Transverse colon (tissue), 4 donors: ENCODE measurements around the gene DNAH2. TPM values are rescaled to one million over a fixed set of nuclear protein-coding genes. Genes with fewer than 3 reads are reported as not detected.

Experiments used
- DNase-seq: peaks from one replicate; pipeline ENCODE4 v3.0.0-alpha.2; 2019
- H3K27ac ChIP-seq, 4 donors: fragments of 200-600 bp; sonication (generic); 2 replicates each; pipeline ENCODE4 v1.5.1; 2016 to 2018; ENCODE audit warnings: inconsistent platforms in 4 of 4
- H3K27me3 ChIP-seq: fragments of 200-600 bp; sonication (generic); 2 replicates; pipeline ENCODE4 v1.5.1; 2017; ENCODE audit warnings: inconsistent platforms
- H3K36me3 ChIP-seq, 4 donors: fragments of 200-600 bp; sonication (generic); 2 replicates each; pipeline ENCODE4 v1.5.1; 2017 to 2019; ENCODE audit warnings: inconsistent platforms in 4 of 4
- H3K4me1 ChIP-seq, 4 donors: fragments of 200-600 bp; sonication (generic); 2 replicates each; pipeline ENCODE4 v1.5.1; 2017 to 2020; ENCODE audit warnings: inconsistent platforms in 4 of 4
- H3K4me3 ChIP-seq, 4 donors: fragments of 200-600 bp; sonication (generic); 1 replicate in 1 of 4; 2 replicates in 3 of 4; pipeline versions ENCODE4 v1.5.1 to v1.6.1; 2017 to 2019; ENCODE audit warnings: inconsistent platforms in 4 of 4
- H3K9me3 ChIP-seq, 2 donors: fragments of 200-600 bp; sonication (generic); 2 replicates each; pipeline ENCODE4 v1.5.1; 2017 to 2019; ENCODE audit warnings: inconsistent platforms in 2 of 2
- EP300 ChIP-seq: sonication (generic); formaldehyde crosslinking; IDR thresholded peaks from one replicate; pipeline ENCODE4 v1.6.1; 2017; ENCODE audit warnings: antibody characterized with exemption, low read depth
- POLR2A ChIP-seq: fragments of 450-650 bp; IDR thresholded peaks from one replicate; pipeline ENCODE4 v1.6.1; 2016; ENCODE audit warnings: antibody characterized with exemption, mild to moderate bottlenecking, moderate library complexity
- POLR2AphosphoS5 ChIP-seq, 3 donors: sonication (generic); formaldehyde crosslinking; IDR thresholded peaks; one replicate each; pipeline ENCODE4 v1.6.1; 2016; ENCODE audit warnings: antibody characterized with exemption in 3 of 3
- WGBS, 2 donors: methylation state at CpG; one replicate each; pipeline ENCODE4 v1.1.5; 2018; ENCODE audit warnings: low coverage in 1 of 2; 5-methylcytosine and 5-hydroxymethylcytosine counted together
- in situ Hi-C, 4 donors: fragments of 200-750 bp; cut with MboI; loops; one replicate each; pipeline versions ENCODE4 v1.15.0 to v1.15.1; 2017; ENCODE audit warnings: low sequenced_read_pairs in 3 of 4, low pct_ligation_motif_present in 1 of 4, low pct_unique_long_range_greater_than_20kb in 1 of 4
- intact Hi-C: fragments of 100-400 bp; cut with DNase I; formaldehyde crosslinking; loops from one replicate; pipeline ENCODE4 v1.15.1; 2023; ENCODE audit warnings: low total_unique reads
- total RNA-seq, 4 donors: library from RNA; depleted of rRNA; stranded (reverse); fragments of >200 nt; gene quantifications; one replicate each; pipeline ENCODE4 v1.1.0, GENCODE V29; 2016
- TF ChIP-seq, protein P1 (sequence below), 5 experiments: fragments of 200-600 bp in 3 of 5; fragments of 450-650 bp in 2 of 5; sonication (generic) in 3 of 5; IDR thresholded peaks; 1 replicate in 2 of 5; 2 replicates in 3 of 5; pipeline ENCODE4 v1.5.1; 2016 to 2017; ENCODE audit warnings: antibody characterized with exemption in 5 of 5, inconsistent platforms in 3 of 5, mild to moderate bottlenecking in 2 of 5, moderate library complexity in 1 of 5

DNAH2 gene
- total RNA-seq, 4 donors from 2014 or later, result under 0.01 to 0.55 (median 0.18) TPM

DNA sequence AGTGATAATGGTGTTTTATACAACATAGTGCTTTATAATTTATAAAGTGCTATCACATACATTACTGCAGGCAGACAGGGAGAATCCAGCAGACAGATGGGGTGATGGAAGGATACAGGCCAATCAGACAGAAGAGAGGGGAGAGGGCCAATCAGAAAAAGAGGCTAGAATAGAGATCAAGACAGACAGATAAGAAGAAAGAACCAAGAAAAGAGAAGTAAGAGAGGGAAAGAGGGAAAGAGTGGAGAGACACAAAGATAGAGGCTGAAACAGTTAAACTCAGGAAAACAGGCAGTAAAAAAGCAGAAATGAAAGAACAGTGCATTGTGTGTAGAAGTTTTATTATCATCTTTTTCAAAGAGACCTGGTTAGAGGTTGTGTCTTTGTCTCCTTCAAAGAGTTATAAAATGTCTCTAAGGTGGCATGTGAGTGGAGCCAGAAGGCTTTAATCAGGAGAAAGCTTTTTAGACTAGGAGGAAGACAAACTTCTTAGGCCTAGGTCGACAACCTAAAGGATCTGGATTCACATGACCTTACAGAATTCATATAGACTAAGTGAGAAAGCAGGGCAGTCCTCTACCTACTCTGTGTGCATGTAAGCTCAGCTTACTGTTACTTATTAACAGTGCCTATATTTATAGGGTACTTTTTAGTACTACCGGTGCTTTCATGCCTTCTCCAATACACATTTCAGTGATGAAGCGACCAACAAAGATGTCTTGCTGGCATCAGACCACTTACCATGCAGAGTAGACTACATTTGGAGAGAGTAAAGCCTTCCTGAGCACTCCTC lies 162.7 kb downstream of the DNAH2 start:
- Histone ChIP-seq H3K4me1 (peaks cover 8 to 51% (median 30%) of the 10 kb centered on the region in 4 donors), H3K4me3 (no peak overlapping the region), H3K36me3 (peaks cover 0 to 11% (median 0%) of the 10 kb centered on the region in 4 donors), H3K27ac (peak overlapping the region in 1 of 4 donors; percentile 95), H3K9me3 (no peaks in the 10 kb centered on the region), H3K27me3 (no peaks in the 10 kb centered on the region)
- TF ChIP-seq POLR2AphosphoS5 (IDR thresholded peaks at IDR 0.05) (no peak), EP300 (no peak), POLR2A (no peak)
- TF ChIP-seq, protein P1, sequence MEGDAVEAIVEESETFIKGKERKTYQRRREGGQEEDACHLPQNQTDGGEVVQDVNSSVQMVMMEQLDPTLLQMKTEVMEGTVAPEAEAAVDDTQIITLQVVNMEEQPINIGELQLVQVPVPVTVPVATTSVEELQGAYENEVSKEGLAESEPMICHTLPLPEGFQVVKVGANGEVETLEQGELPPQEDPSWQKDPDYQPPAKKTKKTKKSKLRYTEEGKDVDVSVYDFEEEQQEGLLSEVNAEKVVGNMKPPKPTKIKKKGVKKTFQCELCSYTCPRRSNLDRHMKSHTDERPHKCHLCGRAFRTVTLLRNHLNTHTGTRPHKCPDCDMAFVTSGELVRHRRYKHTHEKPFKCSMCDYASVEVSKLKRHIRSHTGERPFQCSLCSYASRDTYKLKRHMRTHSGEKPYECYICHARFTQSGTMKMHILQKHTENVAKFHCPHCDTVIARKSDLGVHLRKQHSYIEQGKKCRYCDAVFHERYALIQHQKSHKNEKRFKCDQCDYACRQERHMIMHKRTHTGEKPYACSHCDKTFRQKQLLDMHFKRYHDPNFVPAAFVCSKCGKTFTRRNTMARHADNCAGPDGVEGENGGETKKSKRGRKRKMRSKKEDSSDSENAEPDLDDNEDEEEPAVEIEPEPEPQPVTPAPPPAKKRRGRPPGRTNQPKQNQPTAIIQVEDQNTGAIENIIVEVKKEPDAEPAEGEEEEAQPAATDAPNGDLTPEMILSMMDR (IDR thresholded peaks at IDR 0.05), result no peak
- intact Hi-C loops (no loop called here), in situ Hi-C loops (no loop called here)
- WGBS, 2 donors, result 46 to 47% methylated on average over 3 of the region's 3 CpGs
- DNase-seq, result no peak

DNA sequence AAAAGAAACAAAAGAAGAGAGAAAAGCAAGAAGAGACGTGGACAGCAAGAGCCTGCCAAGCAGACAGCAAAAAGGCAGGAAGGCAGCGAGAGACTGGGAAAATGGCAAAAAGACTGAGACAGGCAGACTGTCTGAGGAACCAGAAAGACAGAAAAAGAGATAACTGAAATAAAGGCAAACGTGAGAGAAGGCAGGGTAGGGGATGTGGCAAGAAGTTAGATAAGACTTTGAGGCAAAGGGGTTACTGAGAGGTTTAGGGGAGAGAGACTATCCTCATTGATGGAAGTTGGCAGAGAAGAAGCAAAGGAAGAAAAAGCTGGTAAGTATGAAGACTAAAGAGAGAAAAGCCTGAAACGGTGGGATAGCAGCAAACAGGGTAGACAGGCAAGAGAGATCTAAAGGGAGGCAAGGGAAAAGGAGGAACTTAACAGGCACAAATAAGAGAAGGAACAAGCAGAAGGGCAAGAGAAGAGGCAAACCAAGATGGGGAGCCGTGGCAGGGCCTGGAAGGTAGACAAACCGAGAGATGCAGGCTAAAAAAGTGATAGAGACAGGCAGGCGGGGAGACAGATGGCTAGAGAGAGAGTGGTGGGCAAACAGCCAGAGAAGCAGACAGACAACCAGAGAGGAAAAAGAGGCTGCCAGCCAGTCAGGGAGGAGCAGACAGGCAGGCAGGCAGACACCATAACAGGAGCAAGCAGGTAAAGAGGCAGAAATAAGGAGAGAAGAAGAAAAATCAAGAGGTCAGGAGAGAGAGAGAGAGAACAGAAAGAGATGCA lies 163.9 kb downstream of the DNAH2 start:
- no peak for TF ChIP-seq EP300
- TF ChIP-seq, protein P1 (IDR thresholded peaks at IDR 0.05), result no peak
- no peak for TF ChIP-seq POLR2A
- TF ChIP-seq POLR2AphosphoS5 (IDR thresholded peaks at IDR 0.05), result no peak
- Histone ChIP-seq H3K27ac (peak overlapping the region; percentile 93 to 99 (median 96)), H3K4me1 (peaks cover 9 to 59% (median 38%) of the 10 kb centered on the region in 4 donors), H3K27me3 (no peaks in the 10 kb centered on the region), H3K4me3 (no peak overlapping the region), H3K9me3 (no peaks in the 10 kb centered on the region), H3K36me3 (peaks cover 0 to 11% (median 0%) of the 10 kb centered on the region in 4 donors)
- in situ Hi-C loops, result no loop called here
- DNase-seq, result no peak
- WGBS, 2 donors, result 44 to 48% methylated on average over 7 of the region's 7 CpGs
- intact Hi-C loops, result no loop called here

DNA sequence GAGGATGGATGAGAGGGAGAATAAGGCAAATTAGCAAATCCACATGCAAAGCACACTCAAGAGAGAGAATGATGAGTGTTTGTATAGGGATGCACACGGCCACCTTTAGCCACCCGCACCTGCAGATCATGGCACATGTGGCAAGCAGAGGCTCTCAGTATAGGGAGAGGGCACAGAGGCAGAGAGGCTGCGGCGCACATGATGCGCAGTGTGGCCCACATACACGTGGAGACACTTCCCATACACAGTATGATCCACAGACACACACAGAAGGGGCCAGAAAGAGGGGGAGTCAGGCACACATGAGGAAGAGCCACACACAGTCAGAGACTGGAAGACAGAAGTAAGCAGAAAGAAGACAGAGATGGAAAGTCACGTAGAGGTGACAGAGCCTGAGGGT lies 164.5 kb downstream of the DNAH2 start:
- no peaks in the 10 kb centered on the region for H3K27me3 ChIP-seq
- H3K27ac ChIP-seq, result peak overlapping the region; percentile 93 to 99 (median 96)
- no peaks in the 10 kb centered on the region for H3K9me3 ChIP-seq
- H3K4me1 ChIP-seq, result peaks cover 15 to 65% (median 44%) of the 10 kb centered on the region in 4 donors
- H3K4me3 ChIP-seq, result no peak overlapping the region
- DNase-seq, result no peak
- in situ Hi-C loops, result no loop called here
- H3K36me3 ChIP-seq, result peaks cover 0 to 11% (median 0%) of the 10 kb centered on the region in 4 donors
- 64 to 73% methylated on average over 6 to 7 of the region's 7 CpGs for WGBS, 2 donors
- intact Hi-C loops, result no loop called here
- TF ChIP-seq, protein P1 (IDR thresholded peaks at IDR 0.05), result no peak
- TF ChIP-seq POLR2A (no peak), POLR2AphosphoS5 (IDR thresholded peaks at IDR 0.05) (no peak), EP300 (no peak)

DNA sequence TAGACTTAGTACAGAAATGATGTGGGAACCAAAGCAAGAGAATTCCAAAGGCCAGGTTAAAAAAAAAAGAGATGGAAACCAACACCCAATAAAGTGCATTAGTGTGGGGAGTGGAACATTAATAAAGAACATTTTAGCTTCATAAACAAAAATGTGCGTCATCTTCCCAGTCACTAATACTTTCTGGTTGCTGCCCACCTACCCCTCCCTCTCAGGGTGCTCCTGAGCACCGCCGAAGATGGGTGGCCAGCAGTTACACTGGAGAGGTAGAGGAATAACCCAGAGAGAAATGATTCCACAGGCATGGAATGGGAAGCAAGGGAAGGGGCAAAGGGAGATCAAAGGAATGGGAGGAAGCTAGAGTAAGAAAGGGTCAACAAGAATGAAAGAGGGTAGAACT lies 165.1 kb downstream of the DNAH2 start:
- H3K4me1 ChIP-seq, result peaks cover 15 to 69% (median 47%) of the 10 kb centered on the region in 4 donors
- H3K27me3 ChIP-seq, result no peaks in the 10 kb centered on the region
- H3K4me3 ChIP-seq, result no peak overlapping the region
- no peak for DNase-seq
- intact Hi-C loops (no loop called here), in situ Hi-C loops (no loop called here)
- H3K36me3 ChIP-seq, result peaks cover 0 to 11% (median 0%) of the 10 kb centered on the region in 4 donors
- 64 to 74% methylated on average over 3 of the region's 3 CpGs for WGBS, 2 donors
- peak overlapping the region; percentile 93 to 99 (median 96) for H3K27ac ChIP-seq
- TF ChIP-seq EP300 (no peak), POLR2A (no peak), POLR2AphosphoS5 (IDR thresholded peaks at IDR 0.05) (peak in 1 of 3 donors; percentile 7)
- TF ChIP-seq, protein P1 (IDR thresholded peaks at IDR 0.05), result no peak
- H3K9me3 ChIP-seq, result no peaks in the 10 kb centered on the region
